ENCODE results near the gene ODF2L. TPM values are rescaled to one million over a fixed set of nuclear protein-coding genes. Genes with fewer than 3 reads are reported as not detected.

The ODF2L gene
- total RNA-seq, 1 experiment from 2014 or later = 33.6 TPM

- H3K27me3 ChIP-seq (ENCODE audit: insufficient read depth, low read depth) = no peaks in the 10 kb centered on the region
- no peaks in the 10 kb centered on the region for H4K20me1 ChIP-seq (ENCODE audit: insufficient read depth)
- H3K4me2 ChIP-seq = no peak overlapping the region
- TF ChIP-seq, protein P1, sequence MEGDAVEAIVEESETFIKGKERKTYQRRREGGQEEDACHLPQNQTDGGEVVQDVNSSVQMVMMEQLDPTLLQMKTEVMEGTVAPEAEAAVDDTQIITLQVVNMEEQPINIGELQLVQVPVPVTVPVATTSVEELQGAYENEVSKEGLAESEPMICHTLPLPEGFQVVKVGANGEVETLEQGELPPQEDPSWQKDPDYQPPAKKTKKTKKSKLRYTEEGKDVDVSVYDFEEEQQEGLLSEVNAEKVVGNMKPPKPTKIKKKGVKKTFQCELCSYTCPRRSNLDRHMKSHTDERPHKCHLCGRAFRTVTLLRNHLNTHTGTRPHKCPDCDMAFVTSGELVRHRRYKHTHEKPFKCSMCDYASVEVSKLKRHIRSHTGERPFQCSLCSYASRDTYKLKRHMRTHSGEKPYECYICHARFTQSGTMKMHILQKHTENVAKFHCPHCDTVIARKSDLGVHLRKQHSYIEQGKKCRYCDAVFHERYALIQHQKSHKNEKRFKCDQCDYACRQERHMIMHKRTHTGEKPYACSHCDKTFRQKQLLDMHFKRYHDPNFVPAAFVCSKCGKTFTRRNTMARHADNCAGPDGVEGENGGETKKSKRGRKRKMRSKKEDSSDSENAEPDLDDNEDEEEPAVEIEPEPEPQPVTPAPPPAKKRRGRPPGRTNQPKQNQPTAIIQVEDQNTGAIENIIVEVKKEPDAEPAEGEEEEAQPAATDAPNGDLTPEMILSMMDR (conservative IDR thresholded peaks at IDR 0.05) = no peak
- TF ChIP-seq EZH2 (IDR thresholded peaks at IDR 0.05; ENCODE audit: low read depth) = no peak
- no peak overlapping the region for H2AFZ ChIP-seq
- H3K79me2 ChIP-seq (ENCODE audit: low read depth) = no peaks in the 10 kb centered on the region
- H3K4me3 ChIP-seq = no peak overlapping the region
- H3K4me1 ChIP-seq (replicated peaks; ENCODE audit: insufficient read depth) = no peaks in the 10 kb centered on the region
- BruUV-seq (replicated peaks) = no TSS peak
- POLR2A ChIA-PET (ENCODE audit: unreplicated experiment) = no interaction called here
- H3F3A ChIP-seq (ENCODE audit: insufficient read depth, low read depth) = no peaks in the 10 kb centered on the region
- CTCF ChIA-PET = no interaction called here
- intact Hi-C loops (cut with micrococcal nuclease; ENCODE audit: unreplicated experiment) = no loop called here
- no peaks in the 10 kb centered on the region; the same call in 1 of the 2 replicates for H3K9me2 ChIP-seq (ENCODE audit: insufficient read depth)
- H3K36me3 ChIP-seq (ENCODE audit: low read depth) = no peaks in the 10 kb centered on the region
- no peak for DNase-seq
- no peak overlapping the region for H3K27ac ChIP-seq
- H3K9me3 ChIP-seq (ENCODE audit: insufficient read depth, low read depth) = 0 out of 2 replicates have a peak, but pooled peaks cover 2% of the 10 kb centered on the region
Observed at GRCh38 chr1:86339906-86340305, 56.2 kb downstream of the ODF2L start.

GRCh38 chr1:86339014-86339812 is 56.9 kb downstream of the ODF2L start:
- no peak for TF ChIP-seq EZH2 (IDR thresholded peaks at IDR 0.05; ENCODE audit: low read depth)
- TF ChIP-seq, protein P1 (conservative IDR thresholded peaks at IDR 0.05) = no peak
- H3K27ac ChIP-seq = no peak overlapping the region
- no peak overlapping the region for H3K4me3 ChIP-seq
- no peaks in the 10 kb centered on the region for H3K79me2 ChIP-seq (ENCODE audit: low read depth)
- ChIA-PET POLR2A (ENCODE audit: unreplicated experiment) (no interaction called here), CTCF (no interaction called here)
- no peaks in the 10 kb centered on the region for H3K4me1 ChIP-seq (replicated peaks; ENCODE audit: insufficient read depth)
- H3K9me2 ChIP-seq (ENCODE audit: insufficient read depth) = no peaks in the 10 kb centered on the region; the same call in 1 of the 2 replicates
- no peak overlapping the region for H2AFZ ChIP-seq
- no peak for DNase-seq
- no peak overlapping the region for H3K4me2 ChIP-seq
- H3F3A ChIP-seq (ENCODE audit: insufficient read depth, low read depth) = no peaks in the 10 kb centered on the region
- H4K20me1 ChIP-seq (ENCODE audit: insufficient read depth) = no peaks in the 10 kb centered on the region
- H3K27me3 ChIP-seq (ENCODE audit: insufficient read depth, low read depth) = no peaks in the 10 kb centered on the region
- BruUV-seq (replicated peaks) = no TSS peak
- intact Hi-C loops (cut with micrococcal nuclease; ENCODE audit: unreplicated experiment) = no loop called here
- 0 out of 2 replicates have a peak, but pooled peaks cover 2% of the 10 kb centered on the region for H3K9me3 ChIP-seq (ENCODE audit: insufficient read depth, low read depth)
- H3K36me3 ChIP-seq (ENCODE audit: low read depth) = no peaks in the 10 kb centered on the region

DNA sequence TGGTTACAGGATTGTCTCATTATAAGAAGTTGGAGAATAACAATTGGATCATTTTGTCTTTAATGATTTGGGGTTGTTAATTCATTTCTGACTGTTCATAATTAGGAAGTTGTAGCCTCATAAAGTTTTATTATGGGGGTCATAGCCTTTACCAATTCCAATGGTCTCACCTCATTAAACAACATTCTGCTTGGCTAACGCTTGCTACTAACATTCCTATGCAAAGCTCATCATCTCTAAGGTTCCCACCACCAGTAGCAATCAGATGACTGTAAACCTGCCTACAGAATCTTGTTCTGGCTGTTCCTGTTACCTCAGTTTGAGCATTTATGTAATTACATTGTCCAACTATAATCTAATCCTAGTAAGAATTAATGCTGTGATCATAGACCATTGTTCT is 60.2 kb downstream of the ODF2L start:
- Histone ChIP-seq H3K27ac (no peak overlapping the region), H3K9me3 (ENCODE audit: insufficient read depth, low read depth) (0 out of 2 replicates have a peak, but pooled peaks cover 2% of the 10 kb centered on the region), H4K20me1 (ENCODE audit: insufficient read depth) (no peaks in the 10 kb centered on the region), H3K9me2 (ENCODE audit: insufficient read depth) (no peaks in the 10 kb centered on the region; the same call in 1 of the 2 replicates), H3K79me2 (ENCODE audit: low read depth) (no peaks in the 10 kb centered on the region), H3F3A (ENCODE audit: insufficient read depth, low read depth) (no peaks in the 10 kb centered on the region), H3K27me3 (ENCODE audit: insufficient read depth, low read depth) (no peaks in the 10 kb centered on the region), H3K4me1 (replicated peaks; ENCODE audit: insufficient read depth) (no peaks in the 10 kb centered on the region), H3K4me3 (no peak overlapping the region), H3K4me2 (no peak overlapping the region), H3K36me3 (ENCODE audit: low read depth) (no peaks in the 10 kb centered on the region), H2AFZ (no peak overlapping the region)
- DNase-seq = no peak
- intact Hi-C loops (cut with micrococcal nuclease; ENCODE audit: unreplicated experiment) = no loop called here
- POLR2A ChIA-PET (ENCODE audit: unreplicated experiment) = no interaction called here
- no TSS peak for BruUV-seq (replicated peaks)
- CTCF ChIA-PET = no interaction called here
- TF ChIP-seq EZH2 (IDR thresholded peaks at IDR 0.05; ENCODE audit: low read depth) = no peak
- TF ChIP-seq, protein P1 (conservative IDR thresholded peaks at IDR 0.05) = no peak

All from PC-9 (cell line).